Raji (cell line): ENCODE results near the gene FFAR3.

Experiments used
- POLR2A ChIP-seq: IDR thresholded peaks from 2 replicates; pipeline ENCODE4 v1.6.1; 2011; ENCODE audit warnings: low read depth, low read length, control low read depth; ENCODE audit not compliant: insufficient read depth

FFAR3 gene

DNA sequence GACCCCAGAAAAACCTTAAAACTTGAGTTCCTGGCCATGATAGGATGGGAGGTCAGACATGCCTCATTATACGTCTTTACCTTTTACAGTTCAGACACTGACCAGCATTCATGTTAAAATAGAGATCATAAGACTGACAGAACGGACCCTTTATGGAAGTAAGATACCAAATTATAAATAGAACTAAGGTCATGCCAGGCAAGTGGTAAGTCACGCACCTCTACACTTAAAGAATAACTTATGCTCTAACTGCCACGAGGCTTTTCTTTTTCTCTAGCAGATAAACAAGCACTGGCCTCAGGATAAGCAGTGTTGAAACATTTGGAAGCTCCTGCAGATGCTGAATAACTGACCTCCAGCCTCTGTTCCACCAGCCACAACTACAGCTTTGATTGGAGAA is 41.0 kb downstream of the FFAR3 start:
- no peak for TF ChIP-seq POLR2A

DNA sequence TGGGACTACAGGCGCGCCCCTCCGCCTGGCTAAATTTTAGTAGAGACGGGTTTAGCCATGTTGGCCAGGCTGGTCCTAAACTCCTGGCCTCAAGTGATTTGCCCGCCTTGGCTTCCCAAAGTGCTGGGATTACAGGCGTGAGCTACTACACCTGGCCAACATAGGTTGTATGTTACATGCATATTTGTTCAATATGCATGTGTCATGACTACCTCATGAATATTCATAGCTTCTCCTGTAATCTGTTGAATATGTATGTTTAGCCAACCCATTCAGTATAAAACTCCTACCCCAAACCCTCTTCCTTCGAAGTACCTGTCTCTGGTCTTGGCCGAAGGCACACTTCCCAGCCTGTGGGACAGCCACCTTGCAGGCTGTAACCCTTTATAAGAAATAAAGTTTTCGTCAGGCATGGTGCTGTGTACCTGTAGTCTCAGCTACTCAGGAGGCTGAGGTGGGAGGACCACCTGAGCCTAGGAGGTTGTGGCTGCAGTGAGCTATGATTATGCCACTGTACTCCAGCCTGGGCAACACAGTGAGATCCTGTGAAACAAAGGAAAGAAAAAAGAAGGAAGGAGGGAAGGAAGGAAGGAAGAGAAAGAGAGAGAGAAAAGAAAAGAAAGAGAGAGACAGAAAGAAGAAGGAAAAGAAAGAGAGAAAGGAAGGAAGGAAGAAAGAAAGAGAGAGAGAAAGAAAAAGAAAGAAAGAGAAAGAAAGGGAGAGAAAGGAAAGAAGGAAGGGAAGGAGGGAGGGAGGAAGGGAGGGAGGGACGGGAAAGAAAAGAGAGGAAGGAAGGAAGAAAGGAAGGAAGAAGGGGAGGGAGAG is 41.9 kb downstream of the FFAR3 start:
- TF ChIP-seq POLR2A = no peak

DNA sequence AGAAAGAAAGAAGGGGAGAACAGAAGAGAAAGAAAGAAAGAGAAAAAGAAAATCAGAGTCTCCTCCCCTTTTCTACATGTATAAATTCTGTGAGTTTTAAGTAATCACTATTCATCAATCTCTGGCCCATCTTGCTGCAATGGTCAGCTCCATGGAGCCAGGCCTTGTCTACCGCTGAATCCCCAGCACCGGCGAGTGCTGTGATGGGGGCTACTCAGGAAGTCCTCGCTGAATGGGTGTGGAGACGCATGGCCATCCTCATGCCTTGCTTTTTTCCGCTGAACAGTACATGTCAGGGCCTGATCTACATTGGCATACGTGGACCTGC is 42.5 kb downstream of the FFAR3 start:
- TF ChIP-seq POLR2A = no peak

DNA sequence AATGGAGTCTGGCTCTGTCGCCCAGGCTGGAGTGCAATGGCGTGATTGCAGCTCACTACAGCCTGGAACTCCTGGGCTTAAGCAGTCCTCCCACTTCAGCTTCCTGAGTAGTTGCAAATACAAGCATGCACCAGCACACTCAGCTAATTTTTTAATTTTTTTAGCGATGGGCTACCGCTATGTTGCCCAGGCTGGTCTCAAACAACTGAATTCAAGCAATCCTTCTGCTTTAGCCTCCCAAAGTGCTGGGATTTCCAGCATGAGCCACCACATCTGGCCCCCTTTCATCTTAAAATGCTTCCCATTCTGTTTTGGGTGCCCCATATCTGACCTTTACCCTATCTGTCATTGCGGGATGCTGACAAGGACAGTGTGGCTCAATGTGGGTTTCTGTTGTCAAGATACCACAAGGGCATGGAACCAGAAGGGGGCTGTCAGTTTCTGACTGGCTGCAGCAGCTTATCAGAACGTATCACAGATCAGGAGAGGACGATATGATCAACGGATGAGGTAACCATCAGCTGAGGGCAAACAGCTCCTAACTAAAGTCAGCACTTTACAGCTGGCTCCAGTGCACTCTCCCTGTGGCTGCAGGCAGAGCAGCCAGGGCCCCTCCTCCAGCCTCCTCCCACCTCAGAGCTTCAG is 45.0 kb downstream of the FFAR3 start:
- TF ChIP-seq POLR2A = no peak

DNA sequence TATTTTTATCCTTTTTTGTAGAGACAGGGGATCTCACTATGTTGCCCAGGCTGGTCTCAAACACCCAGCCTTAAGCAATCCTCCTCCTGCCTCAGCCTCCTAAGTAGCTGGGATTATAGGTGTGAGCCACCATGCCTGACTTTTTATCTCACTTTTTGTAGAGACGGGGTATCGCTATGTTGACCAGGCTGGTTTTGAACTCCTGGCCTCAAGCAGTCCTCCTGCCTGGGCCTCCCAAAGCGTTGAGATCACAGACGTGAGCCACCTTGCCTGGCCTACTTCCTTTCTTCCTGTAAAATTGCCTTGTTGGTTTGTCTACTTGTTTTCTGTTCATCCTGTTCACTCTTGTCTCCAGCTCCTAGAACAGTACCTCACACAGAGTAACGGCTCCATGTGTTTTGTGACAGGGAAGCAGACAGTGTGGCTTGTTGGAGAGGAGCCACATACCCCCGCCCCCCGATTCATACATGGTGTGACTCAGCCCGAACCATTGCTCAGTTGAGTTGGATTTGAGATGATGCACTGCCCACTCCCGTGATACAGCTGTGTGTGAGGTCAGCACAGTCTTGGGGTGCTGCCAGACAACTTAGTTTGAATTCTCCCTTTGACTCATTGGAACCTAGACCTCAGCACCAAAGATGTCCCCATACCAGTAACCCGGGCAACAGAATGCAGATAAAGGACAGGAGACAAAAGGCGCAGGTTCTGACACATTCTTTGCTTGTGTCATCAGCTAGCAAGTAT is 46.8 kb downstream of the FFAR3 start:
- no peak for TF ChIP-seq POLR2A

DNA sequence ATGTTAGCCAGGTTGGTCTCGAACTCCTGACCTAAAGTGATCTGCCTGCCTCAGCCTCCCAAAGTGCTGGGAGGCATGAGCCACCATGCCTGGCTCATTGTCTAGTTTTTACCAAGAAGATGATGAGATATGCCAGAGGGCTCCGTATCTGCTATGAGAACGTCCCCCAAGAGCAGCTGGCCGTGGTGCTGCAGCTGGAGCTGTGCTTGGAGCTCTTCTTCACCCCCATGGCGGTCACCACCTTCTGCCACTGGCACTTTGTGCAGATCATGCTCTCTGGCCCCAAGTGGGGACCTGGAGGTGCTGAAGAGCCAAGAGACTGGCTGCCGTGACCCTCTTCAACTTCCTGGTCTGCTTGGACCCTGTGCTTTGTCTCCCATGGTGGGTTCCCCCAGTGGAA is 49.4 kb downstream of the FFAR3 start:
- no peak for TF ChIP-seq POLR2A

DNA sequence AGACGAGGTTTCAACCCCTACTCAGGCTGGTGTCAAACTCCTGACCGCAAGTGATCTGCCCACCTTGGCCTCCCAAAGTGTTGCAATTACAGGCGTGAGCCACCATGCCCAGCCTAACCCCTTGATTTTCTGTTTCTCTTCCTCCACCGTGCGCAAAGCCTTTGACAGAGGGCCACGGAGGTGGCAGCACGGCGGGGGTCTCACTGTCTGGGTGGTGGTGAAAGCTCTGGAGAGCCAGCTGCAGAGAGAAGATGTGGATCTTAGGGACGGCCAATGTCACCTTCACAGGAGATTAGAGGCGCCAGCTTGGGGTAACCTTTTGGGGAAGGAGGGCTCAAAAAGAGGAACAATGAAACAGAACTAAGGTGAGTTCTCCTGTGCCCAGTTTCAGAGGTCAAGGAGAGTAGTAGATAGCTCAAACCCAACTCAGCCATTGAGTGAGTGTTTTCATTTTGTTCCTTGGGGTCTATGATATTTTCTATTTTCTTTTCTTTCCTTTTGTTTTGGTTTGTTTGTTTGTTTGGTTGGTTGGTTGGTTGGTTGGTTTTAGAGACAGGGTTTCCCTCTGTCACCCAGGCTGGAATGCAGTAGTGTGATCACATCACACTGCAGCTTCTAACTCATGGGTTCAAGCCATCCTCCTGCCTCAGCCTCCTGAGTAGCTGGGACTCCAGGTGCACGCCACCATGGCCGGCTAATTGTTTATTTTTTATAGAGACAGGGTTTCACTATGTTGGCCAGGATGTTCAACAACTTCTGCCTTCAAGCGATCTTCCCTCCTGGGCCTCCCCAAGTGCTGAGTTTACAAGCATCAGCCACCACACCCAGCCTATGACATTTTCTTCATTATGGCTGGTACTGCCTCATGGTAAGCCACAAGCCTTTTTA is 50.3 kb downstream of the FFAR3 start:
- TF ChIP-seq POLR2A = no peak

DNA sequence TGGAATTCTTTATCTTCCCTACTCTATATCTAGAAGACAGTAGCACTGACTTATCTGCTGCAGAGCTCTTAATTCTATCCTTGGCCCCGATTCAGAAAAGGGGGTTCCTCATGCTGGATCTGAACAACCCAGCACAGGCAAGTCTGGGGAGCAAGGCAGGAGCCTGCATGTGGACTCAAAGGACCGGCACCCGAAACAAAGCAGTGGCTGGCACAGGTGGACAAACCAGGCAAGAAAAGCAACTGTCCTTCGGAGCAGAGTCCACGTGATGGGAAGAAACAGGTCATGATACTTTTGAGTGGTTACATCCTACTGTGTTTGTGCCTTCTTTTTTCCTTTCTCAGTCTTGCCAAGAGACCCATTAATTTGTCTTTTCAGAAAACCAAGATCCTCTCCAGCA is 50.9 kb downstream of the FFAR3 start:
- no peak for TF ChIP-seq POLR2A
